ENCODE data around the gene ACTR3.
A peak's percentile ranks its signal among the peaks of the same experiment; 100 is the strongest.
"Not testable (repeated sequence)": the region's sequence is repeated elsewhere in the genome, so short reads cannot be mapped to it uniquely, and the experiment has no call there.

Gene ACTR3

DNA sequence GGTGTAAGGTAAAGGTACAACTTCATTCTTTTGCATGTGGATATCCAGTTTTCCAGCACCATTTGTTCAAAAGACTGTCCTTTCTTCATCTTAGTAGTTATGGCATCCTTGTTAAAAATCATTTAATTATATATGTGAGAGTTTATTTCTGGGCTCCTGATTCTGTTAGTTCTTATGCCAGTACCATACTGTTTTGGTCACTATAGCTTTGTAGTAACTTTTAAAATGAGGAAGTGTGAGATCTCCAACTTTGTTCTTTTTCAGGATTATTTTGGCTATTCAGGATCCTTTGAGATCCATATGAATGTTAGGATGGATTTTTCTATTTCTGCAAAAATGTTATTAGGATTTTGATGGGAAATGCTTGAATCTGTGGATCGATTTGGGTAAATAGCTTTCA lies 16.8 kb downstream of the ACTR3 start:
- DNase-seq: no peak

DNA sequence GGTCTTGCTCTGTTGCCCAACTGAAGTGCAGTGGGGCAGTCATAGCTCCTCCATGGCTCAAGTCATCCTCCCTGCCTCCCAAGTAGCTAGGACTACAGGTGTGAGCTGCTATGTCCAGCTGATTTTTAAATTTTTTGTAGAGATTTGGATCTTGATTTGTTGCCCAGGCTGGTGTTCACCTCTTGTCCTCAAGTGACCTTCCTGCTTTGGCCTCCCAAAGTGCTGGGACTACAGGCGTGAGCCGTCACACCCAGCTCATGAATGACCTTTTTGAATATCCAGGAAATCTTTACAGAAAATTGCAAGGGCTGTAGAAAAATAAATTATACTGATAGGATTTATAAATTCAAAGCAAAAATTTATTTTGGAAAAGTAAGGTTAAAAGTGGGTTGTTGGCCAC lies 17.4 kb downstream of the ACTR3 start:
- no peak for DNase-seq

- peak; percentile 42 for DNase-seq
These were observed 20.3 kb downstream of the ACTR3 start for GRCh38 chr2:113910110-113910717.

- no peak for DNase-seq
These were observed 21.2 kb downstream of the ACTR3 start for GRCh38 chr2:113910967-113911678.

GRCh38 chr2:113915082-113915819 lies 25.4 kb downstream of the ACTR3 start:
- no peak for DNase-seq

- no peak for DNase-seq
These were observed 28.3 kb downstream of the ACTR3 start for GRCh38 chr2:113918229-113918628.

DNA sequence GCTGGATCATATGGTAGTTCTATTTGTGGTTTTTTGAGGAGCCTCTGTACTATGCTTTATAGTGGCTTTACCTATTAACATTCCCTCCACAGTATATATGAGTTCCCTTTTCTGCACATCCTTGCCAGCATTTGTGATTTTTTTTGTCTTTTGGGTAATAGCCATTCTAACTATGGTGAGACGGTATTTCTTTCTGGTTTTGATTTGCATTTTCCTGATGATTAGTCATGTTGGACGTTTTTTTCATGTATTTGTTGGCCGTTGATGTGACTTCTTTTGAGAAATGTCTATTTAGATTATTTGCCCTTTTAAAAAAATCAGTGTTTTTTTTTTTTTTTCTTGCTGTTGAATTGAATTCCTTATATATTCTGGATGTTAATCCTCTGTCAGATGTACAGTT lies 31.1 kb downstream of the ACTR3 start:
- no peak for DNase-seq

GRCh38 chr2:113922335-113922734 lies 32.4 kb downstream of the ACTR3 start:
- no peak for DNase-seq

DNA sequence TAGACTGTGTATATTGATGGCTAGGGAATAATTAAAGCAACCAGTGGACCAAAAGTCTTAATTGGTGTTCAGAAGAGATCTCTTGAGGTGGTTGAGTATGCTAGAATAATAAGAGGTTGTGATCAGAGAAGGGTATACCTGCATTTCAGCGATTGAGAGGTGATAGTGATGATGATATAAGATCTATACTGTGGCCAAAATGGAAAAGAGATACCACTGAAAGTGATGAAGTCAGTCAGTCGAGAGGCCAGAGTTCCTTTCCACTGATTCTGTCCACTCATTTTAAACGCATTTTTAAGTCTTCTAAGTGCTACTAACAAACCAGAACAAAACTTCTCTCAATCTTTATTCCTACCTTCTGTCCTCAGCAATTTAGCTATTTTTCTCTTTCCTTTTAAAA lies 32.9 kb downstream of the ACTR3 start:
- no peak for DNase-seq

GRCh38 chr2:113925884-113926283 lies 36.0 kb downstream of the ACTR3 start:
- DNase-seq: no peak

DNA sequence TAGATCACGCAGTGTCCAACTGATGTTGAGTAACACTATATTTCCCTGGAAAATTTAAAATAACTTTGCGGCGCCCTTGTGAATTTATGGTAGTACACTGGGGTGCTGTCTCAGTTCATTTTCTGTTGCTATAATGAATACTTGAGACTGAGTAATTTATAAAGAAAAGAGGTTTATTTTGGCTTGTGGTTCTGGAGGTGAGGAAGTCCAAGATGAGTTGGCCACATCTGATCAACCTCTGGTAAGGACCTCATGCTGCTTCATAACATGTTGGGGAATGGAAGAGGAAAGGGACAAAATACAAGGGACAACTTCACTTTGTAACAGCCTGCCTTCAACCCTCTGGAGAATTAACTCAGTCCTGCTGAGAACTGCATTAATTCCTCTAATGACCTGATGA lies 36.4 kb downstream of the ACTR3 start:
- DNase-seq: no peak

GRCh38 chr2:113930448-113930847 lies 40.6 kb downstream of the ACTR3 start:
- DNase-seq: no peak

DNA sequence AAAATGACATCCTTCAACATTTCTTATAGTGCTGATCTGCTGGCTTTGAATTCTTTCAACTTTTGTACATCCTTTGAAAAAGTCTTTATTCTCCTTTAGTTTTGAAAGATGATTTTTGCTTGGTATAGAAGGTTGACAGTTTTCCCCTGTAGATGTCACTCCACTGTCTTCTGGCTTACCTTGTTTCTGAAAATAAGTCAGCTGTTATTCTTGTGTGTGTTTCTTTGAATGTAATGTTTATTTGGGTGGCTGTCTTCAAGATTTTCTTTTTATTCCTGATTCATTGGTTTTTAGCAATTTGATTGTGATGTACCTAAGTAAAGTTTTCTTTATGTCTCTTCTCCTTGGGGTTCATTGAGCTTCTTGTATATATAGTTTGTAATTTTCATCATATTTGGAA lies 47.6 kb downstream of the ACTR3 start:
- no peak for DNase-seq

GRCh38 chr2:113940891-113941290 lies 51.0 kb downstream of the ACTR3 start:
- no peak for DNase-seq

DNA sequence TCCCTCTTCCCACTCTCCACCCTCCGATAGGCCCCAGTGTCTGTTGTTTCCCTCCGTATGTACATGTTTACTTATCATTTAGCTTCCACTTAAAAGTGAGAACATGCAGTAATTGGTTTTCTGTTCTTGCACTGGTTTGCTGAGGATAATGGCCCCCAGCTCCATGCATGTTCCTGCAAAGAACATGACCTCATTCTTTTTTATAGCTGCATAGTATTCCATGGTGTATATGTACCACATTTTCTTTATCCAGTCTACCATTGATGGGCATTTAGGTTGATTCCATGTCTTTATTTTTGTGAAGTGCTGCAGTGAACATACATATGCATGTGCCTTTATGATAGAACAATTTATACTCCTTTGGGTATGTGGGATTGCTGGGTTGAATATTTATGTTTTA lies 55.9 kb downstream of the ACTR3 start:
- not testable (repeated sequence) for DNase-seq

GRCh38 chr2:113950906-113951305 lies 61.0 kb downstream of the ACTR3 start:
- not testable (repeated sequence) for DNase-seq

GRCh38 chr2:113961000-113961399 lies 71.1 kb downstream of the ACTR3 start:
- no peak for DNase-seq

- no peak for DNase-seq
These were observed 73.0 kb downstream of the ACTR3 start for GRCh38 chr2:113962692-113963480.

DNA sequence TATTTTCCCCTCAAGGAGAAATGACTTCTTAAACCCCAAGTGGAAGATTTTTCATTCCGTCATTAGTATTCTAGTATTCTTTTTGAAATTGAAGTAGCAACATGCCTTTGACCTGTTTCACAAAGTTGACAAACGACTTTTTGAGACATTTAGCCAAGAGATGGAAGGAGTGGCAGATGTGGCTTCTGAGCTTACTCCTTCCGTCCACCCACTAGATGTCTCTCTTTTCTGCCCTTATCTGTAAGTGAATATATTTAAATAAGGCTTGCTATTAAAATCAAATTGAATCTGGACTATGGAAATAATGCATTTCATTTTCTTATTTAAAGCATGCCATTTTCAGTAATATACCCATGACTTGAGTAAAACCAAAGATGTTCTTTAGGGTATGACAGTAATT lies 74.1 kb downstream of the ACTR3 start:
- DNase-seq: no peak

DNA sequence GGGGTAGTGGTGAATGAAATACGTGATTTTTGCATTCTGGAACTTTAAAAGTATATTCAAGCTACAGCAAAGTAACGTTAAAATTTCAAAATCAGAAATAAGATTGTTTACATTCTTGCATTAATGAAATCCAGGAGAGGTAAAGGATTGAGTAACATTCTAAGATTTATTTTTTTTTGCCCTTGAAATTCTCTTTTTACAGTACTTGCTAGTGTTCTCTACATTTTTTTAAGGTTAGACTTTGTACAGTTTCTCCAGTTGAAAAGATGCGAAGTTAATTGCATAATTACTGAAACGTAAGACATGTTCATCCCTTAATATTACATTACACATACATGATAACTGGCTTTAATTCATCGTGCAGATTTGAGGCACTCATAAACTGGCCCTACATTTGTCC lies 74.5 kb downstream of the ACTR3 start:
- no peak for DNase-seq

DNA sequence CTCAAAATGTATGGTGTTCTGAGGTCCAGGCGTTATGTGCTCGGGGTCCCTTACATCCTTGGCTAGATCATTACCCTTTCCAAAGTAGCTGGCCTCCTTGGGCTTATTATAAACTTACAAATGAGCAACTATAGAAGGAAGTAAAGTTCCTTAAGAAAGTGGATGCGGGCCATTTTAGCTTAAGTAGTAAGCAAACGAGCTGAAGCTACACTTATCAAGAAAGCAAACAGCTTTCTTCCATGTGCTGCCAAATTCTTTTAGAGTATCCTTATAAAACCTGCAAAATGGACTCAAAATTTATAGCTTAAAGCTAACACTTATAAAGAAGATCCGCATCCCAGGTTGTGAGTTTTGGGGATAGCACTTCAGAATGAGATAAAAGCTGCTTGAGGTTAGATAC lies 75.3 kb downstream of the ACTR3 start:
- DNase-seq: no peak

GRCh38 chr2:113965644-113966043 lies 75.8 kb downstream of the ACTR3 start:
- DNase-seq: peak; percentile 8

GRCh38 chr2:113966171-113966570 lies 76.3 kb downstream of the ACTR3 start:
- no peak for DNase-seq

All from activated gamma-delta T cell treated with Interleukin-2 at 50 U/mL for 16 hours (primary cell).